GM12878 (cell line): ENCODE measurements around the gene ANKRD13D. TPM values are rescaled to one million over a fixed set of nuclear protein-coding genes. Genes with fewer than 3 reads are reported as not detected.

ENCODE experiments used
- NFIC ChIP-seq: IDR thresholded peaks from 2 replicates; pipeline ENCODE4 v1.6.1; 2012; ENCODE audit warnings: low read depth, mild to moderate bottlenecking, inconsistent platforms, low read length, moderate library complexity
- POU2F2 ChIP-seq: IDR thresholded peaks from 3 replicates; pipeline ENCODE4 v1.6.1; 2011; ENCODE audit warnings: low read depth, mild to moderate bottlenecking, low read length, borderline replicate concordance
- SKIL ChIP-seq: fragments of 450-650 bp; IDR thresholded peaks from 2 replicates; pipeline ENCODE4 v1.6.1; 2017; ENCODE audit warnings: mild to moderate bottlenecking, low read depth, inconsistent platforms; ENCODE audit not compliant: poor library complexity, severe bottlenecking
- SMARCA5 ChIP-seq: fragments of 450-650 bp; IDR thresholded peaks from 2 replicates; pipeline ENCODE4 v1.6.1; 2017; ENCODE audit warnings: mild to moderate bottlenecking
- ZBED1 ChIP-seq: IDR thresholded peaks from 2 replicates; pipeline ENCODE4 v1.6.1; 2016; ENCODE audit warnings: borderline replicate concordance
- ZBTB40 ChIP-seq: fragments of 450-650 bp; IDR thresholded peaks from 2 replicates; pipeline ENCODE4 v1.6.1; 2016; ENCODE audit warnings: mild to moderate bottlenecking, moderate library complexity, borderline replicate concordance
- polyA plus RNA-seq, 11 experiments: library from polyadenylated mRNA; depleted of rRNA in 4 of 11; unstranded in 6 of 11; stranded (reverse) in 5 of 11; fragments of >200 nt; fragmentation: Nextera tagmentation in 4 of 11; fragmentation: Illumina TruSeq in 1 of 11; extraction: Ambion mirVana in 4 of 11; extraction: Trizol in 1 of 11; gene quantifications; 1 replicate in 1 of 11; 2 replicates in 10 of 11; pipeline versions ENCODE4 v1.2.1 to v1.2.3, GENCODE V29; 2011 to 2016; ENCODE audit warnings: inconsistent platforms in 2 of 11, missing spikeins in 2 of 11, low read depth in 1 of 11
- total RNA-seq, 4 experiments: library from RNA; depleted of rRNA in 3 of 4; stranded (reverse); fragments of >200 nt in 3 of 4; fragmentation: Illumina TruSeq in 1 of 4; extraction: Trizol in 1 of 4; gene quantifications; 2 replicates each; pipeline versions ENCODE4 v1.2.1 to v1.2.3, GENCODE V29; 2013 to 2021

Gene ANKRD13D
- total and polyA plus RNA-seq, 10 of the 15 experiments (the other 5 are each of a cell fraction or from before 2014, with no cell fraction given): 2.0 to 56.2 (median 21.4) TPM

- TF ChIP-seq POU2F2 (no peak), SKIL (no peak), SMARCA5 (no peak), ZBTB40 (no peak), ZBED1 (no peak), NFIC (no peak)
These were observed 60.9 kb downstream of the ANKRD13D start (continued) for GRCh38 chr11:67349928-67350465.
